Stimulated activated naive CD8-positive, alpha-beta T cell treated with anti-CD3 and anti-CD28 coated beads, Interleukin-15, Interleukin-2, amounts not matched to agents 100 ng/mL and 50 ng/mL, for 24 hours (primary cell): ENCODE measurements around the gene GLOD5.

Experiments used
- H3K27ac Mint-ChIP-seq: one replicate; pipeline ENCODE4 v1.8.0; 2021; ENCODE audit warnings: mild to moderate bottlenecking, mixed read lengths
- H3K27me3 Mint-ChIP-seq: one replicate; pipeline ENCODE4 v1.8.0; 2021; ENCODE audit warnings: mixed read lengths
- H3K36me3 Mint-ChIP-seq: one replicate; pipeline ENCODE4 v1.8.0; 2021; ENCODE audit warnings: low read depth, mixed read lengths
- H3K4me1 Mint-ChIP-seq: one replicate; pipeline ENCODE4 v1.8.0; 2021; ENCODE audit warnings: low read depth, mixed read lengths
- H3K4me3 Mint-ChIP-seq: one replicate; pipeline ENCODE4 v1.8.0; 2021; ENCODE audit warnings: mild to moderate bottlenecking, mixed read lengths
- H3K9me3 Mint-ChIP-seq: one replicate; pipeline ENCODE4 v1.8.0; 2021; ENCODE audit warnings: mixed read lengths

Gene GLOD5

DNA sequence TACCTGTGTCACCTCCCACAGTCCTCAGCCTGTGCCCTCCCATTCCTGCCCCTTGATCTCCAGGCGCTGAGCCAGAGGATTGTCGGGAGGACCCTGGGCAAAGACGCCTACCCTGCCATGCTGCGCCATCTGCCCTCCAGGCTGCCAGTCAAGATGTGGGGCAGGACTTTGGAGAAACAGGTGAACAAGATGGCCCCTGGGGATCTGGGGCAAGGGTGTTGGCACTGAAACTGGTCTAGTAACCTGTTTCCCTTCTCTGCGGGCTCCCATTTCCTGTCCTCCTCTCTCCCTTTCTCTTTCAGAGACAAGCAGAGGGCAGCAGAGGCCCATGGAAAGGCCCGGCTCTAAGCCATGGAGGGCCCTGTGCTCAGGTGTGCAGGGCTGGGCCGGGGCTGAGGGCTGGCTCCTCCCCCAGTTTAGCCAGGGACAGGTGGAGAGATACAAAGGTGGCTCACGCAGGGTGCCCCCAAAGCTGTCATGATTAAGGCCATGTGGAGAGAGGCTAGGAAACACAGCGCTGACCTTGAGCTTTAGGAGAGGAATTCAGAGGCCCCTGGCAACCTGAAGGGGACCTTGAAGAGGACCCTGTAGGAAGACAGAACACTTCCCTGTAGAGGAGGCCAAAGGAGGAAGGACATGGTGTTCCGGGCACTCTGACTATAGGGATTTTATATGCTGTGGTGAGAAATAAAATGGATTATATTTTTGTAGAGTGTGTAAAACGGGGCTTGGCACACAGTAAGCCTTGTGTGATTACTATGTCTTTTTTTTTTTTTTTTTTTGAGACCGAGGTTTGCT, at the start of gene GLOD5:
GLOD5 (plus strand) TSS at position 74 of the 798 bp plus-strand sequence; CDS start at position 118, 44 bp downstream.
- Mint-ChIP-seq H3K4me3 (no peak within 1 kb of the TSS), H3K4me1 (peaks cover 3% of the 10 kb centered on the region), H3K36me3 (no peaks in the 10 kb centered on the region), H3K27ac (no peak within 1 kb of the TSS), H3K9me3 (no peaks in the 10 kb centered on the region), H3K27me3 (no peaks in the 10 kb centered on the region)

DNA sequence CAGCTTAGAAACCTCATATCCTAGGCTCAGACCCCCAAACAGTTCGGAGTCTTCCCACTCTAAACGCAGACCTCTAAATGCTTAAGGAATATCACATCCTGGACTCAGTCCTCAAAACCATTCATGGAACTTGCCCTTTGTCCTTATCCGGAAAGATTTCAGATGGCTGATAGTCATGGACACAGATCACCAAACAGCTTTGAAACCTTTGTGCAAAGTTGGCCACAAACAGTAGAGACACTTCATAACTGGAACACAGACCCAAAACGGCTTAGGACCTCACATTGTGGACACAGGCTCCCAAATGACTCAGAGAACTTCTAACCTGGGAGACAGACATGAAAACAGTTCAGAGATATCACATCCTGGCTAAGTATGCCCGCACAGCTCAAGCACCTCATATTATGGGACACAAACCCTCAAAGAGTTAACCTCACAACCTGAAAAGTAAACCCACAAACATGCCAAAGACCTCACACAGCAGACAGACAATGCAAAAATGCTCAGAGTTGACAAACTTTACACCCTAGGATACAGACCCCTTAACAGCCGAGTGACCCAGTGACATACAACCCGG, 49.5 kb upstream of the GLOD5 start:
- H3K4me1 Mint-ChIP-seq: peaks cover 65% of the 10 kb centered on the region
- peak overlapping the region; percentile 56 for H3K4me3 Mint-ChIP-seq
- H3K27ac Mint-ChIP-seq: peak overlapping the region; percentile 73
- H3K27me3 Mint-ChIP-seq: no peaks in the 10 kb centered on the region
- H3K9me3 Mint-ChIP-seq: no peaks in the 10 kb centered on the region
- peaks cover 7% of the 10 kb centered on the region for H3K36me3 Mint-ChIP-seq

DNA sequence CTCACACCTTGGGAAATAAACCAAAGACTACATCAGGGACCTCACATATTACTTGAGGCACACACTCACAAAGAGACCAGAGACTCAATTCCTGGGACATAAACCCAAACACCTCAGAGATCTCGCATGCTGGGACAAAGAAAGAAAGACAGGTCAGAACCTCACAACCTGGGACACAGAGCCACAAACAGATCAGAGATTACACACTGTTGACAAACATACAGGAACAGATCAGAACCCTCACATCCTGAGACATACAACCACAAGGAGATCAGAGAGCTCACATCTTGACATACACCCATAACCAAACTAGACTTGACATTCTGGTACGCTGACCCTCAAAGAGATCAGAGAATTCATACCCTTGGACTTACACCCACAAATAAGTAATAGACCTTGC, 47.7 kb upstream of the GLOD5 start:
- Mint-ChIP-seq H3K9me3 (no peaks in the 10 kb centered on the region), H3K27me3 (no peaks in the 10 kb centered on the region), H3K4me3 (peak overlapping the region; percentile 46), H3K36me3 (peaks cover 4% of the 10 kb centered on the region), H3K27ac (peak overlapping the region; percentile 73), H3K4me1 (peaks cover 74% of the 10 kb centered on the region)

DNA sequence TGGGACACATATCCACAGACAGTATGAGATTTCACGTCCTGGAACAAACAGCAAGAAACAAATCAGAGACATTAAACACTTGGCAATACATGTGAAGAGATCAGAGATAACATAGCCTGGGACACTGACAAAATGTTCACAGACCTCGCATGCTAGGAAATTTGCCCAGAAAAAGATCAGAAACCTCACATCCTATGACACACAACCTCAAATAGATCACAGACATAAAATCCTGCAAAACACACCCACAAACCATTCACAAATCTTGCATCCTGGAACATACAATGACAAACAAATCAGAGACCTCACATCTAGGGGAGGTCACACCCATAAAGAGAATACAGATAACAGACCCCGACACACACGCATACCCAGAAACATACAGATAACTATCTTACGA, 47.0 kb upstream of the GLOD5 start:
- Mint-ChIP-seq H3K27ac (peak overlapping the region; percentile 73), H3K4me1 (peaks cover 79% of the 10 kb centered on the region), H3K9me3 (no peaks in the 10 kb centered on the region), H3K4me3 (no peak overlapping the region), H3K36me3 (peaks cover 4% of the 10 kb centered on the region), H3K27me3 (no peaks in the 10 kb centered on the region)

DNA sequence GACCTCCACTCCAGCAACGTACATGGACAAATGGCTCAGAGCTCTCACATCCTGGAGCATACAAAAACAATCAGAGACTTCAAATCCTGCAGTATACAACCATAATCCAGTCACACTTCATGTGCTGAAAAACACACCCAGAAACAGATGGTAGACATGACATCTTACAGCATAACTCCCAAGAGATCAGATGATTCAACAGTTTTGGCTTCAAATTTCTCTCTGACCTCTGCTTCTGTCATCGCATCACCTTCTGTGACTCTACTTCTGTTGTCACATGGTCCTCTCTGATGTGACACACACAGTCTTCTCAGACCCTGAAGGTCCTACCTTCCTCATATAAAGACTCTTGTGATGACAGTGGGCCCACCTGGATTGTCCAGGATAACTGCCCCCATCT, 46.5 kb upstream of the GLOD5 start:
- H3K4me3 Mint-ChIP-seq: no peak overlapping the region
- no peaks in the 10 kb centered on the region for H3K27me3 Mint-ChIP-seq
- H3K9me3 Mint-ChIP-seq: no peaks in the 10 kb centered on the region
- H3K4me1 Mint-ChIP-seq: peaks cover 79% of the 10 kb centered on the region
- peaks cover 4% of the 10 kb centered on the region for H3K36me3 Mint-ChIP-seq
- H3K27ac Mint-ChIP-seq: peak overlapping the region; percentile 73

DNA sequence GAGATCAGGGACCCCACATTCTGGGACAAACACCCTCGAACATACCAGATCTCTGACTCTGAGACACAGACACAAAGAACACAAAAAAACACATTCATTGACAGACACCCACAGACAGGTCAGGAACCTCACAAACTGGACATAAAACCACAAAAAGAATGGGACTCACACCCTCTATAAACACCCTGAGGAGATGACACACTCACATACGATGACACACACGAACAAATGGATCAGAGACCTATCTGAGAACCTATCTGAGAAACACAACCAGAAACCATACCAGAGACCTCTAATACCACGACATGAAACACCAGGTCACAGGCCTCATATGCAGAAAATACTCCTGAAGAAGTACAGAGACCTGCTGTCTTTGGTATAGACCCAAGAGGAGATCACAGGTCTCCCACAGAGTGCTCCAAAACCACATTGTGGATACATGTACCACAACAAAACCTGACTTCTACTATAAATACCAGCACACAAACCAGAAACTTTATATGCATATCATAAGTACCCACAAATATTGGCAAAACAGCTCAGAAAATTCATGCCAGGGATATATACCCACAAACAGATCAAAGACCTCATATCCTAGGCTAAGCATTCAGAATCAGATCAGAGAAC, 45.6 kb upstream of the GLOD5 start:
- peak overlapping the region; percentile 21 for H3K4me3 Mint-ChIP-seq
- H3K36me3 Mint-ChIP-seq: no peaks in the 10 kb centered on the region
- H3K4me1 Mint-ChIP-seq: peaks cover 72% of the 10 kb centered on the region
- no peaks in the 10 kb centered on the region for H3K27me3 Mint-ChIP-seq
- H3K27ac Mint-ChIP-seq: peak overlapping the region; percentile 28
- H3K9me3 Mint-ChIP-seq: no peaks in the 10 kb centered on the region

DNA sequence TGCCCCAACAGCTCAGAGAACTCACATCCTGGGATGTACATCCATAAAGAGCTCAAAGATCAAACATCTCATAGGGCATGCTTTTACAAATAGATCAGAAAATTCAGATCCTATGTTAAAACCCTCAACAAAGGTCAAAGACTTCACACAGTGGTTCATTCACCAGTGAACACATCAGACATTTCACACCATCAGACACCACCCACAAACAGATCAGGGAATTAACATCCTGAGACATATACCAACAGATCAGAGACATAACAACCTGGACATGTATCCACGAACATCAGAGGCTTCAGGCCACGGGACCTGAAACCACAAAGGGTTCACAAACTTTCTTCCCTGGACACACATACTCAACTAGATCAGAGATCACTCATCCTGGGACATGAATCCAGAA, 41.6 kb upstream of the GLOD5 start:
- Mint-ChIP-seq H3K4me1 (peaks cover 44% of the 10 kb centered on the region), H3K27ac (no peak overlapping the region), H3K9me3 (no peaks in the 10 kb centered on the region), H3K4me3 (no peak overlapping the region), H3K36me3 (no peaks in the 10 kb centered on the region), H3K27me3 (no peaks in the 10 kb centered on the region)

DNA sequence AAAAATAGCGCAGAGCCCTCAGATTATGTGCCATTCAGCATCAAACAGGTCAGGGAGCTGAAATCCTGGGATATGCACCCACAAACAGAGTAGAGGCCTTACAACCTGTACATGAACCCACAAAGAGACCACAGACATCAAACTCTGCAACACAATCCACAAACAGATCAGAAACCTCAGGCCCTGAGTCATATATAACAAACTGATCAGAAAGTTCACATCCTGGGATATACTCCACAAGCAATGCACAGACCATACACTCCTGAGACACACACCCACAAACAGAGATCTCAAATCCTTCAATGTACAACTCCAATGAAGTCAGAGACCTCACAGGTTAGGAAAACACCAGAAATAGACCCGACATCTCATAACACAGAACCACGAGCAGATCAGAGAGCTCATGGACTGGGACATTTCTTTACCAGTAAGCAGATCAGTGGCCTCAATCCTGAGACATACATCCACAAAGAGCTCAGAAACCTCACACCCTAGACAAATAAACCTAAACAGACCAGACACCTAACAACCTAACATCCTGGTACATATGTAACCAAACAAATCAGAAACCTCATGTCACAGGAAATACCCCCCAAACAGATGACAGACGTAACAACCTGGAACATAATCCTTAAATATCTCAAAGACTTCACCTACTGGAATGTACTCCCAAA, 40.8 kb upstream of the GLOD5 start:
- H3K4me3 Mint-ChIP-seq: no peak overlapping the region
- peaks cover 43% of the 10 kb centered on the region for H3K4me1 Mint-ChIP-seq
- H3K9me3 Mint-ChIP-seq: no peaks in the 10 kb centered on the region
- H3K36me3 Mint-ChIP-seq: no peaks in the 10 kb centered on the region
- no peak overlapping the region for H3K27ac Mint-ChIP-seq
- no peaks in the 10 kb centered on the region for H3K27me3 Mint-ChIP-seq

DNA sequence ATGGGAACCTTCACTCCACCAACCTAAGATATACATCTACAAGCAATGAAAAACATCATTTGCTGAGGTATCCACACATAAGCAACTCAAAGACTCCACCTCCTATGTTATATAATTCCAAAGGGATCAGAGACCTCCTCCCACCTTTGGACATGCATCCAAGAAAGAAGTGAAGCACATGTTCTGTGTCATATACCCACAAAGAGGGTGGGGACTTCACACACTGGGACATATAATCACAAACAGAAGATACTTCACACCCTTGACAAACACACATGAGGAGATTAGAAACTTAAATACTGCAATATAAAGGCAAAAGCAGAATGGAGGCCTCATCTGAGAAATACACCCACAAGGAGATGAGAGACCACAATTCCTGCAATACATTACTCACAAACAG, 39.6 kb upstream of the GLOD5 start:
- H3K27ac Mint-ChIP-seq: no peak overlapping the region

DNA sequence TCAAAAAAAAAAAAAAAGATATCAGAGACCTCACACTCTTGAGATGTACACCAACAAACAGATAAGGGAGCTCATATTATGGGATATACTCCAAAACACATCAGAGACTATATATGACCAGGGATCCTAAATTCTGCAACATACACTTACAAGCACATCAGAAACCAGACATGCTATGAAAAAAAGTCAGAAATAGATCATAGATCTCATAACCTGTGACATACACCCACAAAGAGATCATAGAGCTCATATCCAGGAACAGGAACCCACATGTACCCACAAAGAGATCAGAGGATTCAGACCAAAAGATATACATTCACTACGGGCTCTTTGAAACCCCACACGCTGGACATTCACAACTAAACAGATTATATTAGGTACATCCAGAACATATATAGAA, 35.0 kb upstream of the GLOD5 start:
- H3K27ac Mint-ChIP-seq: no peak overlapping the region
- no peaks in the 10 kb centered on the region for H3K36me3 Mint-ChIP-seq
- H3K4me1 Mint-ChIP-seq: peaks cover 40% of the 10 kb centered on the region
- peaks cover 7% of the 10 kb centered on the region for H3K9me3 Mint-ChIP-seq
- H3K27me3 Mint-ChIP-seq: no peaks in the 10 kb centered on the region
- no peak overlapping the region for H3K4me3 Mint-ChIP-seq

More for the DNA sequence above, 39.6 kb upstream of the GLOD5 start:
- H3K4me1 Mint-ChIP-seq: peaks cover 44% of the 10 kb centered on the region
- no peaks in the 10 kb centered on the region for H3K36me3 Mint-ChIP-seq
- no peak overlapping the region for H3K4me3 Mint-ChIP-seq
- no peaks in the 10 kb centered on the region for H3K9me3 Mint-ChIP-seq
- H3K27me3 Mint-ChIP-seq: no peaks in the 10 kb centered on the region

DNA sequence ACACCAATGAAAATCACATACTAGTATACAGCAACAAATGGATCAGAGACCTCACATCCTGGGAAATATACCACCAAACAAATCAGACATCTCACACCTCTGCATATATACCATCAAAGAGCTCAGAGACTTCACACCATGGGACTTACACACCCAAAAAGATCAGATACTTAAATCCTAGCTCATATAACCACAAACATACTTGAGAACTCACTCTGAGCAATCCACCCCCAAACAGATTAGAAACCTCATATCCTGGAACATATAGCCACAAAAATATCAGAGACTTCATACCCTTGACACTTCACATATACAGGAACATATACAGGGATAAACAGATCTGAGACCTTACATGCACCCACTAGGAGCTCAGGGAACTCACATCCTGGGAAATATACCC, 32.9 kb upstream of the GLOD5 start:
- no peaks in the 10 kb centered on the region for H3K36me3 Mint-ChIP-seq
- H3K27ac Mint-ChIP-seq: no peak overlapping the region
- H3K9me3 Mint-ChIP-seq: peaks cover 7% of the 10 kb centered on the region
- H3K4me3 Mint-ChIP-seq: no peak overlapping the region
- no peaks in the 10 kb centered on the region for H3K27me3 Mint-ChIP-seq
- H3K4me1 Mint-ChIP-seq: peaks cover 33% of the 10 kb centered on the region

DNA sequence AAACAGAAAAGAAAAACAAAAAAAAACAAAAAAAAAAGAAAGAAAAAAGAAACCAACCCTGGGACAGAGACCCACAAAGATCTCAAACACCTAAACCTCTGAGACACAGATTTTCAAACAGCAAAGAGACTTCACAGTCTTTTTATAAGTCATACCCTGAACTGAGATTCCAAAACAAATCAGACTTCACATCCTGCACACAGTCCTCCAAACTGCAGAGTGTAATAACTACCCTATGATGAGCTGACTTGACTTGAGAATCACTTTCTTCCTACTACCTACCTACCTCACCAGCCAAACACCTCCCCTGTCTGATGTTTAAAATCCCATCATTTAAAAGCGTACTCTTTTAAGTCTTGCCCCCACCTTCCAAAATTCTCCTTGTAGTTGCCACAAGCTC, 25.2 kb upstream of the GLOD5 start:
- peak overlapping the region; percentile 93 for H3K4me3 Mint-ChIP-seq
- H3K36me3 Mint-ChIP-seq: no peaks in the 10 kb centered on the region
- peaks cover 20% of the 10 kb centered on the region for H3K4me1 Mint-ChIP-seq

DNA sequence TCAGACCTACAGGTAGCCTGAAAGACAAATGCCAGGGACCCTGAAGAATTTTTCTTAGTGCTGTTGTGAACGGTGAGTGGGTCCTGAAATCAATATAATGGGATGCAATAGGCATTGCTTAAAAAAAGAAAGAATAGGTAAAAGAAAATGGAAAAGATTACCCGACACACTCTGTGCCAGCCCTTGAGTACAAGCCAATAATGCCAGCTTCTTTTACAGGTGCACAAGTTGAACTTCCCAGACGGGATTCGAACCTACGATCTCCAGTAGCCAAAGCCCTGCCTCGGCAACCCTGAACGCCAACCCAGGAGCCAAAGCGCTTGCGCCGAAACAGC, 24.7 kb upstream of the GLOD5 start:
- Mint-ChIP-seq H3K9me3 (no peaks in the 10 kb centered on the region), H3K4me1 (peaks cover 20% of the 10 kb centered on the region), H3K27ac (peak overlapping the region; percentile 87), H3K27me3 (no peaks in the 10 kb centered on the region), H3K36me3 (no peaks in the 10 kb centered on the region), H3K4me3 (peak overlapping the region; percentile 93)

More for the DNA sequence above, 25.2 kb upstream of the GLOD5 start:
- peak overlapping the region; percentile 87 for H3K27ac Mint-ChIP-seq
- no peaks in the 10 kb centered on the region for H3K9me3 Mint-ChIP-seq
- no peaks in the 10 kb centered on the region for H3K27me3 Mint-ChIP-seq

DNA sequence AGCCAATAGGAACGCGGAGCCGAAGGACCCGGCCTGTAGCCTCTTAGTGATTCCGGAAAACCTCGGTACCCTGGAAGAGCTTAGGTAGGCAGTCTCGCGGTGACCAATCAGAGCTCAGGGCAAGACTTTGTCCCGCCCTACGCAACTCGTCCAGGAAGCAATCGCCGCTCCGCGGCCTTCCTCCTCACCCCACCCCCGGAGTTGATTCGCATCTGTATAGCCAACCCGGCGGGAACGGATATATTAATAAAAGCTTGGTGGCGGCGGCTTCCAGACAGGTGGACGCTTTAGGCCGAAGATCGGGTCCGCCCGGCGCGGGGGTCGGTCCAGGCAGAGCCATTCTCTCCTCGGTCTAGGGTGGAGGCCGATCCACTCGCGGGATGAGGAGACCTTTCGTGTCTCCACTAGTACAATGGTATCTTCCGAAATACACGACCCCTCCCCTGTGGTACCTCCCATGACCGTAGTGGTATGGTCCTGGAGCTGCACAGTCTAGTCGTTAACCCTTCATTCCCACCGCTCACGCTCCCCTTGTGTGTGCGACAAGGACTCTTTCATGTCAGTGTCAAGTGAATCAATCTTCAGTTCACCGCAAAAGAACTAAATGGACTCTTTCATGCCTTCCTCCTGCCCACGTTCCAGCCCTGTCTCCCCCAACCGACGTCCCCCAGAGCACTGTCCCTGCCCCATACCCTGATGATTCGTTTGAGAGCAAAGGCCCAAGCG, 24.2 kb upstream of the GLOD5 start:
- Mint-ChIP-seq H3K27ac (peak overlapping the region; percentile 97), H3K27me3 (no peaks in the 10 kb centered on the region), H3K4me3 (peak overlapping the region; percentile 93), H3K4me1 (peaks cover 20% of the 10 kb centered on the region), H3K36me3 (no peaks in the 10 kb centered on the region), H3K9me3 (no peaks in the 10 kb centered on the region)
